HCT116 (cell line): Measurements from ENCODE around the gene KRIT1.

Experiments
- CEBPB ChIP-seq: IDR thresholded peaks from 2 replicates; pipeline ENCODE4 v1.6.1; 2012; ENCODE audit warnings: low read depth
- ELF1 ChIP-seq: IDR thresholded peaks from 2 replicates; pipeline ENCODE4 v1.6.1; 2012; ENCODE audit warnings: low read depth, borderline replicate concordance
- JUND ChIP-seq: IDR thresholded peaks from 2 replicates; pipeline ENCODE4 v1.6.1; 2012
- RAD21 ChIP-seq: IDR thresholded peaks from 2 replicates; pipeline ENCODE4 v1.6.1; 2012; ENCODE audit warnings: low read depth, mild to moderate bottlenecking
- SIN3A ChIP-seq: IDR thresholded peaks from 2 replicates; pipeline ENCODE4 v1.6.1; 2012; ENCODE audit warnings: low read depth
- ZFX ChIP-seq: fragments of 450-650 bp; IDR thresholded peaks from 2 replicates; pipeline ENCODE4 v1.6.1; 2017
- TF ChIP-seq, protein P1 (sequence below), 3 experiments: fragments of 200-600 bp in 1 of 3; sonication (generic) in 1 of 3; IDR thresholded peaks in 2 of 3; conservative IDR thresholded peaks in 1 of 3; 2 replicates each; pipeline ENCODE4 v1.5.1; 2012 to 2017; ENCODE audit warnings: low read depth in 2 of 3, low read length in 2 of 3, antibody characterized with exemption in 1 of 3, borderline replicate concordance in 1 of 3, control low read depth in 1 of 3, mild to moderate bottlenecking in 1 of 3, mixed read lengths in 1 of 3, mixed run types in 1 of 3, moderate library complexity in 1 of 3; ENCODE audit not compliant: insufficient read depth in 1 of 3
- TF ChIP-seq, protein P2 (sequence below): IDR thresholded peaks from 2 replicates; pipeline ENCODE4 v1.6.1; 2012

DNA sequence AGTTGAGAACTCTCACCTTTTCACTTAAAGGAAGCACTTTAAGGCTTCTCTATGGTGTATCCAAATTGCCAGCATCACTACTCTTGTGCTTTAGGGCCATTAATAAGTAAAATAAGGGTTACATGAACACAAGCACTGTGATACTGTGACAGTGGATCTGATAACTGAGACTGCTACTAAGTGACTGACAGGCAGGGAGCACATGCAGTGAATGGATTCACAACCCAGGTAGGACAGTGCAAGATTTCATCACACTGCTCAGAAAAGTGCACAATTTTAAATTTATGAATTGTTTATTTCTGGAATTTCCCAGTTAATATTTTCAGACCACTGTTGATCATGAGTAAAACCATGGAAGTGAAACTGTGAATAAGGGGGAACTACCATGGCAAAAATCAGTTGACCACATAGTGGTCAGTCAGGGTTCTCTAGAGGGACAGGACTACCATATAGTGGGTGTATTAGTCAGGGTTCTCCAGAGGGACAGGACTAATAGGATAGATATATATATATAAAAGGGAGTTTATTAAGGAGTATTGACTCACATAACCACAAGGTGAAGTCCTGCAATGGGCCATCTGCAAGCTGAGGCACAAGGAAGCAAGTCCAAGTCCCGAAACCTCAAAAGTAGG lies 90.5 kb downstream of the KRIT1 start:
- TF ChIP-seq, protein P1, sequence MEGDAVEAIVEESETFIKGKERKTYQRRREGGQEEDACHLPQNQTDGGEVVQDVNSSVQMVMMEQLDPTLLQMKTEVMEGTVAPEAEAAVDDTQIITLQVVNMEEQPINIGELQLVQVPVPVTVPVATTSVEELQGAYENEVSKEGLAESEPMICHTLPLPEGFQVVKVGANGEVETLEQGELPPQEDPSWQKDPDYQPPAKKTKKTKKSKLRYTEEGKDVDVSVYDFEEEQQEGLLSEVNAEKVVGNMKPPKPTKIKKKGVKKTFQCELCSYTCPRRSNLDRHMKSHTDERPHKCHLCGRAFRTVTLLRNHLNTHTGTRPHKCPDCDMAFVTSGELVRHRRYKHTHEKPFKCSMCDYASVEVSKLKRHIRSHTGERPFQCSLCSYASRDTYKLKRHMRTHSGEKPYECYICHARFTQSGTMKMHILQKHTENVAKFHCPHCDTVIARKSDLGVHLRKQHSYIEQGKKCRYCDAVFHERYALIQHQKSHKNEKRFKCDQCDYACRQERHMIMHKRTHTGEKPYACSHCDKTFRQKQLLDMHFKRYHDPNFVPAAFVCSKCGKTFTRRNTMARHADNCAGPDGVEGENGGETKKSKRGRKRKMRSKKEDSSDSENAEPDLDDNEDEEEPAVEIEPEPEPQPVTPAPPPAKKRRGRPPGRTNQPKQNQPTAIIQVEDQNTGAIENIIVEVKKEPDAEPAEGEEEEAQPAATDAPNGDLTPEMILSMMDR (IDR thresholded peaks at IDR 0.05 in 2 of 3, conservative IDR thresholded peaks at IDR 0.05 in 1 of 3; ENCODE audit: borderline replicate concordance in 1 of 3, insufficient read depth in 1 of 3, low read depth in 2 of 3, low read length in 2 of 3): no peak
- no peak for TF ChIP-seq SIN3A
- TF ChIP-seq RAD21: no peak
- TF ChIP-seq CEBPB: no peak
- TF ChIP-seq, protein P2, sequence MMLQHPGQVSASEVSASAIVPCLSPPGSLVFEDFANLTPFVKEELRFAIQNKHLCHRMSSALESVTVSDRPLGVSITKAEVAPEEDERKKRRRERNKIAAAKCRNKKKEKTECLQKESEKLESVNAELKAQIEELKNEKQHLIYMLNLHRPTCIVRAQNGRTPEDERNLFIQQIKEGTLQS: no peak
- no peak for TF ChIP-seq JUND
- TF ChIP-seq ELF1: no peak
- no peak for TF ChIP-seq ZFX
